ENCODE data around the gene PCDHGA9.

DNA sequence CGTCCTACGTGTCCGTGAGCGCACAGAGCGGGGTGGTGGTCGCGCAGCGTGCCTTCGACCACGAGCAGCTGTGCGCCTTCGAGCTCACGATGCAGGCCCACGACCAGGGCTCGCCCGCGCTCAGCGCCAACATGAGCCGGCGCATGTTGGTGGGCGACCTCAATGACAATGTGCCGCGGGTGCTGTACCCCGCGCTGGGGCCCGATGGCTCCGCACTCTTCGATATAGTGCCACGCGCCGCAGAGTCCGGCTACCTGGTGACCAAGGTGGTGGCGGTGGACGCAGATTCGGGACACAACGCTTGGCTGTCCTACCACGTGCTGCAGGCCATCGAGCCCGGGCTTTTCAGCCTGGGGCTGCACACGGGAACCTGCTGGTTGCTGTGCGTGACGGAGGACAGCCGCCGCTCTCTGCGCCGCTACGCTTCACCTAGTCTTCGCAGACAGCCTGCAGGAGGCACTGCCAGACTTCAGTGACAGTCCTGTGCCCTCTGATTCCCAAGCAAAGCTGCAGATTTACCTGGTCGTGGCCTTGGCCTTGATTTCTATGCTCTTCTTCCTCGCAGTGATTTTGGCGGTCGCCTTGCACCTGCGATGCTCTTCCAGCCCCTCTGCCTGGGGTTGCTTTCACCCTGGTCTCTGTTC, 25.3 kb downstream of the PCDHGA9 start:
- no peak for TF ChIP-seq EZH2 (IDR thresholded peaks at IDR 0.05; ENCODE audit: low read length, unreplicated experiment)
- TF ChIP-seq, protein P1, sequence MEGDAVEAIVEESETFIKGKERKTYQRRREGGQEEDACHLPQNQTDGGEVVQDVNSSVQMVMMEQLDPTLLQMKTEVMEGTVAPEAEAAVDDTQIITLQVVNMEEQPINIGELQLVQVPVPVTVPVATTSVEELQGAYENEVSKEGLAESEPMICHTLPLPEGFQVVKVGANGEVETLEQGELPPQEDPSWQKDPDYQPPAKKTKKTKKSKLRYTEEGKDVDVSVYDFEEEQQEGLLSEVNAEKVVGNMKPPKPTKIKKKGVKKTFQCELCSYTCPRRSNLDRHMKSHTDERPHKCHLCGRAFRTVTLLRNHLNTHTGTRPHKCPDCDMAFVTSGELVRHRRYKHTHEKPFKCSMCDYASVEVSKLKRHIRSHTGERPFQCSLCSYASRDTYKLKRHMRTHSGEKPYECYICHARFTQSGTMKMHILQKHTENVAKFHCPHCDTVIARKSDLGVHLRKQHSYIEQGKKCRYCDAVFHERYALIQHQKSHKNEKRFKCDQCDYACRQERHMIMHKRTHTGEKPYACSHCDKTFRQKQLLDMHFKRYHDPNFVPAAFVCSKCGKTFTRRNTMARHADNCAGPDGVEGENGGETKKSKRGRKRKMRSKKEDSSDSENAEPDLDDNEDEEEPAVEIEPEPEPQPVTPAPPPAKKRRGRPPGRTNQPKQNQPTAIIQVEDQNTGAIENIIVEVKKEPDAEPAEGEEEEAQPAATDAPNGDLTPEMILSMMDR (conservative IDR thresholded peaks at IDR 0.05; ENCODE audit: low read depth, low read length) = no peak

All from PC-3 (cell line).